Measurements from ENCODE around the gene PPP2R2D. TPM values are rescaled to one million over a fixed set of nuclear protein-coding genes. Genes with fewer than 3 reads are reported as not detected.
"Not testable (repeated sequence)": the region's sequence is repeated elsewhere in the genome, so short reads cannot be mapped to it uniquely, and the experiment has no call there.

The PPP2R2D gene
- total RNA-seq, 1 donor from 2014 or later: 35.2 TPM

- intact Hi-C loops (cut with micrococcal nuclease): no loop called here
Observed at GRCh38 chr10:131866673-131867072, 34.1 kb upstream of the PPP2R2D start.

GRCh38 chr10:131868436-131868835, 32.4 kb upstream of the PPP2R2D start:
- intact Hi-C loops (cut with micrococcal nuclease): no loop called here

GRCh38 chr10:131869344-131869743, 31.5 kb upstream of the PPP2R2D start:
- intact Hi-C loops (cut with micrococcal nuclease): no loop called here

DNA sequence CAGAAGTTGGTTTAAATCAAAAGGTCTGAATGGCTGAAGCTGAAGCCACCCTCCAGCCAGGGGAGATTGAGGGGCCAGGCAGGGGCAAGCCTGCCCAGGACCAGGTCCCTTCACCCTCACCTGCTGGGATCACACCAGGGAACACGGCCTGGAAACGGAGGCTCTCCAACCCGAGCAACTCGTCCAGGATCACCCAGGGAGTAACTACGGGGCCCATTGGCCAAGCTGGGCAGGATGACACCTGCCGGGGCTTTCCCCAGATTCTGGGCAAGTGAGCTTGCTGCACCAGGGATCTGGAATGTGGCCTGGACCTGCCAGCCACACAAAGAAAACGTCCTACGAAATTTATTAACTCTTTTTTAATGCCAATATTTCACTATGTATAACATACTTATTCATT, 30.4 kb upstream of the PPP2R2D start:
- intact Hi-C loops (cut with micrococcal nuclease): no loop called here

DNA sequence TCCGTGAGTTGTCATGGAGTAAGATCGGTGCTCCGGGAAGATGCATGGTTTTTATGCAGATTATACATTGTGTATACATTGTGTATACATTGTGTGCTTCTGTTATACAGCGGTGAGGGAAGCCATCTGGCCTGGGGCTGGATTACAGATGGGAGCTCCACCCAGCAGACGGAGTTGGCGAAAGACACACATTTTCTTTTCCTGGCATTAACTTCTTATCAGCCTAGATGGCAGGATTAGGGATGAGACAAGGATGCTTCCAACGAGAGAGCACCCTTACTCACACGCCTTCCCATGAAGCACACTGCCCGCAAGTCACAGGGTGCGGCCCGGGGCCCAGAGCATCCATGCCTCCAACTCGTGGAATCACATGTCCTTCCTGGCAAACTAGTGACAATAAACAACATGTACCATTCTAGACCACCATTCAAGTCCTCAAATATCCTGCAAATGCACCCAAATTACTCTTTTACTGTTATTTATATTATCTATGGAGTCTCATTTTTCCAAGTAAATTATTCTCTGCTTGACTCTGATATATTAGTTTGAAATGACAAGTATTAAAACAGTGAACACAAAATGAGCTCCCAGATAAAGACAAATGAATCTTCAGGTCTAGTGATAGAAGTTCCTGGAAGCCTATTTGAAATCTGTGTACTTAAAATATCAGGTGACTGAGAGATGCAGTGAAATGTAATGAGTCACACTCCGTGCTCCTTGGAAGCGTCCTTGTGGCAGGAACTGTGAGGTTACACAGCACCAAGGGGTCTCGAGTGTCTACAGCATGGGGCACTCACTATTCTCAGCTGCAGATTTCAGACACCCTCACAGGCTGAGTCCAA, 29.8 kb upstream of the PPP2R2D start:
- intact Hi-C loops (cut with micrococcal nuclease): no loop called here

- intact Hi-C loops (cut with micrococcal nuclease): no loop called here
Observed at GRCh38 chr10:131871673-131872005, 29.2 kb upstream of the PPP2R2D start.

DNA sequence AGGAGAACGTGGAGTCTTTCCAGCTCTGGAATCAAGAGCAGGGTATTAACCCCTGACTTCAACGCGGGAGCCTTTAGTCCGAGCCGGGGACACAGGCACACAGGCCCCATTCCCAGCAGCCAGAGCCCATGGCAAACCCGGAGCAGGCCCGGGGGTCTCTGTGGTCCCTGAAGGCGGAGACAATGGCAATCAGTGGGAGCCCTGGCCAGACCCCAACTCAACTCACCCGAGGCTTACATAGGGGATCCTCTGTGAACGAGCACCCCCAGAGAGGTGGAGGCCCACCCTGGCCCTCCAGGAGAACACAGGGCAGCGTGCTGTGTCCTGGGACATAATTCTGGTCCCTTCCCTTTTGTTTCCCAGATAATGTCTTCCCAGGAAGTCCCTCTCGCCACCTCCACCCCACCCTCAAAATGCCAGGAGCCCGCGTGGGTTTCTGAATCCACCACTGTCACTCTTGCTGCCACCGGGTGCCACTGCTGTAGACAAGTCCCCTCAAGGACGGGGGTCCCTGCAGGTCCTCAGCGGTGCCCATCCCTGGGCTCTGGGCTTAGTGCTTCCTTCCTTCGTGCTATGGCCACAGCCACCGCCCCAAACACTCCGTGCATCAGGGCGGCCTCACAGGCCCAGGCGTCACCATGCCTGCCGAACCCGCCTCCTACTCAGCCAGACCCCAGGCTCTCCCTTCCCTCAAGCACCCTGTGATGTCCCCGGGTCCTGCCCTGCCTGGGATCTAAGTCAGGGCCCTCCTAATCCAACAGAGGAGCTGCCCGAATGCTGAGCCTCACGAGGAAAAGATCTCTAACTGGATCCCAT, 28.6 kb upstream of the PPP2R2D start:
- intact Hi-C loops (cut with micrococcal nuclease): no loop called here

DNA sequence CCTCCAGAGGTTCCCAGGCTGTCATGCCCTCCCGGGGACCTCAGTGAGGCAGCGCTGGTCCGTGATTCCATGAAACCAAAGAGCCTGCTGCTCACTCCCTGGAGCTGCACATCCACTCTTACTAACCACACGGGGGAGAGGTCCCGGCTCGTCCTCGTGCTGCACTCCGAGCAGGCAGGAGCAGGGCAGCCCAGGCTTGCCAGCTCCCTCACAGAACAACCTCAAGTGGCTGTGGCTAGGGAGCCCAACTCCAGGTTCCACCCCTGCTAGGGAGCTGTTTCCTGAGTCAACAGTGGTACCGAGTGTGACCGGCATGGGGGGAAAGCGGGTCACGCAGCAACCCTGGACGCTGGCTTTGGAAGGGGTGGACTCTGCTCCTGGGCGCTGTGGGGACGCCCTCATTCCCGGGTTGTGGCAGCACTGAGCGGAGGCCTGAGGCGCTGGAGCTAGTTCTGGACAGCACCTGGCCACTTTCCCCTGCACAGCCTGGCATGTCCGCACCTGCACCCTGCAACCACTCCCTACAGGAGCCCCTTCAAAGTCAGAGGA, 27.9 kb upstream of the PPP2R2D start:
- intact Hi-C loops (cut with micrococcal nuclease): no loop called here

GRCh38 chr10:131874991-131875451, 25.8 kb upstream of the PPP2R2D start:
- intact Hi-C loops (cut with micrococcal nuclease): loop anchor here (2.0 kb wide), 1 partner anchor 420 kb away; no protein-coding TSS in a partner anchor

DNA sequence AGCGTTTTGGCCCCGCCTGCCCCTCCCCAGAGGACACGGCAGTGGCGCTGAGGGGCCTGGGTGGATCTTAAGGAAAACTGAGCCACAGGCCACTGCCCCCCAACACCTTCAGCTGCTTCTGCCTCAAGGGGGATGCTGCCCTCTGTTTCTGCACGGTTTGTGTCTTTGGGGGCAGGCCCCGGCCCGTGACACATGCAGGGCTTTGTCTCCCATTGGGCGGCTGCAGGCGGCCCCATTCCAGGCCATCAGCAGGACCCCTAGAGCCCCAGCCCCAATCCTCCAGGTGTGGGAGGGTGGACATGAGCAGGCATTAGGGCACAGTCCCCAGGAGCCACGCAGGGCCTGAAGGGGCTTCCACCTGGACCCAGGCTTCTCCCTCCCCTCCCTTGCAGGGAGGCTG, 25.3 kb upstream of the PPP2R2D start:
- intact Hi-C loops (cut with micrococcal nuclease): loop anchor here (2.0 kb wide), 1 partner anchor 421 kb away; no protein-coding TSS in a partner anchor

- intact Hi-C loops (cut with micrococcal nuclease): no loop called here
Observed at GRCh38 chr10:131876017-131876416, 24.8 kb upstream of the PPP2R2D start.

DNA sequence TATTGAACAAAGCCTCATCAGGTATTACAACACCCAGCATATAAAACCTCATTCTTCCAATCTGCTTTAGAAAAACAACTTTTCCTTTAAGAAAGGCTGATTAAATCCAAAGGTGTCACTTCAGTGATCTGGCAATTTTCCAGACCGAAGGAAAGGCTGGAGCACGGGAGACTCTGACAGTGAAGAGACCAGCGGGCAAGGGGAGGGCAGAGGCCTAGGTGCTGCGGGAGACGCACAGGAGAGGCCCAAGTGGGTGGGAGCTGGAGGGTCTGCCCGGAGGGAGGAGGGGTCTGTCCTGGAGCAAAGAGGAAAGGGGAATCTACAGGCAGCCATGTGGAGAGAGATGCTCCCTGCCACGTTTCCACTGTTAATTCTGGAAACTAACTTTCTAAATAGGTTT, 24.3 kb upstream of the PPP2R2D start:
- intact Hi-C loops (cut with micrococcal nuclease): no loop called here

- intact Hi-C loops (cut with micrococcal nuclease): no loop called here
Observed at GRCh38 chr10:131880016-131880590, 20.7 kb upstream of the PPP2R2D start.

GRCh38 chr10:131881104-131881880, 19.5 kb upstream of the PPP2R2D start:
- intact Hi-C loops (cut with micrococcal nuclease): no loop called here

DNA sequence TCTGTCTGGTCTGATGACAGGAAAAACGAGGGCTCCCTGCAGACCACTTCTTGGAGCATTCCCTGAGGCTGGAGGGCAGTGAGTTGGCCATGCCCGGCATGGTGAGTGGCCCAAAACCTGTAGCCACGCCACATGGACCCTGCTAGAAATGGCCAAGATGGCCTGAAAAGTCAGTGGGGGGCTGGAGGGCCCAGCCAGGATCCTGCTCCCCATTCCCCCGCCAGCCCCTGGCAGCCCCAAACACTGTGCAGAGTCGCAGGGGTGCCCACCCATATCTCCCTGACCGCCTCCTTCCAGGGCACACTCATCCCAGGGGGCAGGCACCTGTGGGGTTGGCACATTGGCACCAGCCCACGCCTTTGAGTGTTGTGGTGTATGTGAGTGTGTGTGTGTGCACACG, 18.7 kb upstream of the PPP2R2D start:
- intact Hi-C loops (cut with micrococcal nuclease): no loop called here

GRCh38 chr10:131882590-131883451, 18.0 kb upstream of the PPP2R2D start:
- intact Hi-C loops (cut with micrococcal nuclease): no loop called here

- intact Hi-C loops (cut with micrococcal nuclease): not testable (repeated sequence)
Observed at GRCh38 chr10:131883621-131884393, 17.0 kb upstream of the PPP2R2D start.

DNA sequence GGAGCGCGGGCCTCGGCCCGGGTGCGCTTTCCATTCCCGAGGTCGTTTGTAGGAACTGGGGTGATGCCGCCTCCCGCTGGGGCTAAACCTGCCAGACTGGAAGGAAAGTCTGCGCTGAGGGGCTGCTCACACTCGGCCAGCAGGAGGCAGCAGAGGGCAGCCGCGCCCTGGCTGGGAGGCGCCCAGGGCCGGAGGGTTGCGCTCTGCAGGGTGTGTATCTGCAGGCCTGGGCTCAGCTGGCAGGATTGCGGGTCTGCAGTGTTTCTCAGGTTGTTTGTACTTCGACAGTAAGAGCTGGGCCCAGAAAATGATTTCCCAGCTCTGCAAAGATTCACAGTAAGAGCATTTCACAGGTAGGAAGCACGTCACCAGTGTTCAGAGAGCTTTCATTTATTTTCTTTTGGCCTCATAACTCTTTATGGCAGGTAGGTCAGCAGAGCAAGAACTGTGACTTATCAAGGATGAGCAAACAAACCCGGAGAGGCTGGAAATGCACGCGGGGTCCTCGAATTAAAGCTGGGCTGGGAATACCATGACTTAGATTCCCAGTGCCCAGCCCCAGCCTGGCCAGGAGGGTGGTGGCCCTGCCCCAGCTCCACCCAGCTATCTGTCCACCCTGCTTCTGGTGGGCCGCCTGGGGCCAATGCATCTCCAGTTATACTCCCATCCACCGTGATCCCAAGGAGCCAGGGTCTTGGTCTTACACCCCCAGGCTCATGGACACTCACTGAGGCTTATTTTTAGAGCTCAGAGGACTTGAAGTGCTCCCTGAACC, 15.2 kb upstream of the PPP2R2D start:
- intact Hi-C loops (cut with micrococcal nuclease): loop anchor here (1.0 kb wide), 2 partner anchors 58 to 138 kb away; no protein-coding TSS in a partner anchor
